NCI-H187 treated with DMSO at 0.1 percent for 48 hours (cell line): ENCODE results near the gene BPIFB1.

ENCODE experiments used
- DNase-seq: peaks from one replicate; lab custom pipeline; 2025; lab: John Stamatoyannopoulos, UW

BPIFB1 gene

DNA sequence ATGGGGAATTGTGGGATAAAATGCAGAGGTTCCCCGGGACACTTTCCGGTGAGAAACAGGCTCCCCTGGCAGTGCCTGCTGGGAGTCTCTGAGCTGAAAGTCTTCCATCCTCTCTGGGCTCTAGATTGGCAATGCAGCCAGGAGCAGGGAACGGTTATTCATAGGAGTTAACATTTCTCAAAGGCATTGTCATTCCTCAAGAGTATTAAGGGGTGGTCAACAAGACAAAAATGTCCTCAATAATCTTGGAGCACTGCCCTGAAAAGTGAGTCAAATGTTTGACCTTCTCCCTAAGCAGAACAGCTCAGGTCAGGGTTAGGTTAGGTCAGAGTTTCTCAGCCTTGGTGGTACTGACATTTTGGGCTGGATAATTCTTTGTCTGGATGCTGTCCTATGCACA, 13.2 kb downstream of the BPIFB1 start:
- no peak for DNase-seq

DNA sequence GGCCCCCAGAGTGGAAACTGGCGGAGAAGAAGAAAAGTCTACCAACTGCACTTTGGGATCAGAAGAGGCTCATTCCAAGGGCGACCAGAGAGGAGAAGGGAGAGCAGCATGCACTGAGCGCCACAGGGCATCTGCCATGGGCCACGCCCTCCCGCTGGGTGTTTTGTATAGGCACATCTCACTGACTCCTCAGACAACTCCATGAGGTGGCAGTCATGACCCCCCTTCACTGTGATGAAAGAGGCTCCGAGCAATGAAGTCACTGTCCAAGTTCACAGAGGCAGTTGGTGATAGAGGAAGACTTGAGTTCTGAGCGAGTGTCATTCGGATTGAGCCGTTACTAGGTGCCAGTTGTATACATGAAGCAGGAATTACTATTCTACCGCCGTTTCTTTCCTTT, 15.4 kb downstream of the BPIFB1 start:
- DNase-seq: no peak

DNA sequence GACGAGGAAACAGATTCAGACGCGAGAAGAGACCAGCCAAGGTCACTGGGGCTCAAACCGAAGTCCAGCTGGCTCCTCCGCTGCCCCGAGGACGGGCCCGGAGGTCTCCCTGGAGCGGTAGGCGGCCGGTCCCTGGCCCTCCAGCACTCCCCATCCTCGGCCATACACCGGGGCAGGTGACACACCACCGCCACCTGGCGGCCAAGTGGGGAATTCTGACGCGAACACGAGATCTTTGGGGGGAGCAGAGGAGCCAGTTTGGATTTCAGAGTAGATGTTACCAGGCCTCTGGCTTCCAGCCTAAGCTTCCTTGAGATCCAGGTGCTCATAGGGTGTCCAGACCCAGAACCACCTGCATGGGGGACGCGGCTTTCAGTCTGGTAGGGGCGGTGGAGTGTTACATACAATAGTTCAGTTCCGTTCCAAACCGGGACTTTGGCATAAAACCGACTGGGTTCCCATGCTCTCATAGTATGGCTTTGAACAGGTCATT, 16.1 kb downstream of the BPIFB1 start:
- no peak for DNase-seq

DNA sequence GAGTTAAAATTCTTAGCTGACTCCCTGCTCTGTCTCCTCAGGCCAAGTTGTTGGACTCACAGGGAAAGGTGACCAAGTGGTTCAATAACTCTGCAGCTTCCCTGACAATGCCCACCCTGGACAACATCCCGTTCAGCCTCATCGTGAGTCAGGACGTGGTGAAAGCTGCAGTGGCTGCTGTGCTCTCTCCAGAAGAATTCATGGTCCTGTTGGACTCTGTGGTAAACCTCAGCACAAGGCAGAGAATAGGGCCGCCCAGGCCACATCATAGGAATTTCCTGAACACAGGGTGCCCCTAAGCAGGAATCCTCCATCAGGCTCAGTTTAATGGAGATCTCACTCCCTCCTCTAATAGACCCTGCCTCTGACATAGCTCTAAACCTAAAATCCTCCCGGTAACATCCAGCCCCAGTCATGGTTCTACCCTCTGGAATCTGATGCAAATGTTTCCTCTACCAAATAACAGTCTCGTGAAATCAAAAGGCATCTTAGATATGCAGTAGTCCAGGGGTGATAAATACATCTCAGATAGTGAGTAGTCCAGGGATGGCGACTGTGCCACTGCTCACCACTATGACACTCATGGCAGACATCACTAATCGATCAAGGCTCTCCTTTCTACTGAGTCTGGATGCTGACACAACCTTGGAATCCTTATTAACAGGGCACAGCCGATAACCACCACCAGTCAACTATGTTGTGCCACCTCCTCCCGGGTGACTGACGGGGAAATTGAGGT, 18.3 kb downstream of the BPIFB1 start:
- DNase-seq: no peak

DNA sequence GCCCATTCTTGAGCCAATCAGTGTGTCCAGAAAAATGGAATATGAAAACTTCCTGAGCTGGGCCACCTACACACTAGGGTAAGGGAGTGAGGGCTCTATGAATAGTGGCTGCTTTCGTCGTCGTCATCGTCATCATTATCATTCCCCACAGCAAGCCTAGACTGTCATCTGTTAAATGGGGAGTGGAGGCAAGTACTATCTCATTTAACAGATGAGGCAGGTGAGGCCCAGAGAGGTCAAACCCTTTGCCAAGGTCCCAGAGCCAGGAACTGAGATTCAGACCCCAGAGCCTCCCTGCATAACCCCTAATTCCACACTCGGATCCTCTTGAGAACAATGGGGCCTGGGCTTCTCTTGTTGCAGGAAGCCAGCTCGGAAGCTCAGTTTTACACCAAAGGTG, 20.6 kb downstream of the BPIFB1 start:
- DNase-seq: no peak

DNA sequence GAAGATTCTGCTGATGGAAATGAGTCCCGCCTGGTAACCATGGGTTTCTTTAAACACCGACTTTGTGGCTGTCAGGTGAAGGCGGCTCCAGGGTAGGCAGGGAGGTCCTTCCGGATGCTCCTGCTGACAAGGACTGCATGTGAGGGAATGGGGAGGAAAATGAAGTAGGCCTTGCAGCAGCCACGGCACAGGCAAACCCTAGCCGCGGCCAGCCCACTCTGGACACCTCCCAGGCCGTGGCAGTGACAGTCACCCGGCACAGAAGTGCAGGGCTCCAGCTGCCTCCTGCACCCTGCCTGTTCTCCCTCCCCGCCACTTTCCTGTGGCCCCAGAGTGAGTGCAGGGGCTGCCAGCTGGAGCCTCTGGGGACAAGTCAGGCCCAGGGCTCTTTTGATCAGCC, 21.0 kb downstream of the BPIFB1 start:
- DNase-seq: no peak

DNA sequence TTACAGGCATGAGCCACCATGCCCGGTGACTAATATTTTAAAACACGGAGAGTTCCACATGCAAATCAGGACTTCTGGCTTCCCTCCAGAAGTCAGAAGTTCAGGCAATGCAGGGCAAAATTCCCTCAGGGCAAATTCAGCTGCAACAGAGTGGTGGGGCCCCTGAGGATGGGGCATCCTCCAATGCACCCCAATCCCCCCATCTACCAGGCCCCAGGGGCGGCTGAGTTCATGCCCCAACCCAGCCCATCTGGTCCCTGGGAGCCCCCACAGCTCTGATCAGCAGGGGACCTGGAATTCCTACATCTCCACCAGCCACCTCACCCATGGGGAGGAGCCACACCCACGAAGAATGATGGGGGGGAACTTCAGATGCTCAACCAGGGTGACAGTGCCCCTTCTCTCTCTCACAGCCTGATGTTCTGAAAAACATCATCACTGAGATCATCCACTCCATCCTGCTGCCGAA, 22.6 kb downstream of the BPIFB1 start:
- DNase-seq: no peak

DNA sequence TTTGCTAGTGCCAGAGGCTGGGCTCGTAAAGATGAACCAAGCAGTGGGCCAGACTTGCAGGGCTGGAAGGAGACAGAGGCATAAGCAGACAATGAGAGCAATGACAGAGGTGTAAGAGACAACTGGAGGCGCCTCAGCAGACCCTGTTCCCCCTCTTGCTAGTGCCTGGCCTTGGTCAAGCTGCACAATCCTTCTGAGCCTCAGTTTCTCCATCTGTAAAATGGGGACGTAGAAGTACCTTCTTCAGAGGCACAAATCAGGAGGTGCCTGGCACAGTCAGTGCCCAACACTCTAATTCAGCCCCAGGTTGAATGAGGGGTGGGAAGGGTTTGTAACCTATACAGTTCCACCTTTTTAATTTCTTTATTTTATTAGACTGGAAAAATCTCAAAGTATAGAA, 23.2 kb downstream of the BPIFB1 start:
- DNase-seq: no peak

DNA sequence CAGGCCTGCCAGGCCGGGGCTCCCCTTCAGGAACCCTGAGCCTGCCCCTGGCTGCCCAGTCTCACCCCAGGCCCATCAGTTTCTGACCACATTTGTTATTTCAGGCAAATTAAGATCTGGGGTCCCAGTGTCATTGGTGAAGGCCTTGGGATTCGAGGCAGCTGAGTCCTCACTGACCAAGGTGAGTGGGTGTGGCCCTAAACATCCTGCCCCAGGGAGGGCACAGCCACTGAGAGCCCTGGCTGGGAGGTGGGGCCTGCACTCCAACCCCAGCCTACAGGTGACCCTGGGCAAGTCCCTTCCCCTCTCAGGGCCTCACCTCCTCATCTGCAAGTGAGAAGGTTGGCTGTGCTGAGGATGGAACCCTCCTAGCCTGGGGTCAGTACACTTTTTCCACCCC, 23.8 kb downstream of the BPIFB1 start:
- DNase-seq: no peak

DNA sequence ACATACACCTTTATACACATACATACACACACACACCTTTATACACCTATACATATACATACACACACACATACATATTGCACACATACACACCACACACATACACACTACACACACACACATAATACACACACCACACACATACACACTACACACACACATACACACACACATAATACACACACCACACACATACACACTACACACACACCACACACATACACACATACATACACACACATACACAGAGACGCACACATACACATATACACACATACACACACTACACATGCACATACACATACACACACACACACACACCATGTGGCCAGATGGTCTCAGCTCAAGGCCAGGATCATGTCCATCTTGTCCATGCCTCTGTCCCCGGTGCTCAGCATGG, 25.7 kb downstream of the BPIFB1 start:
- DNase-seq: no peak

DNA sequence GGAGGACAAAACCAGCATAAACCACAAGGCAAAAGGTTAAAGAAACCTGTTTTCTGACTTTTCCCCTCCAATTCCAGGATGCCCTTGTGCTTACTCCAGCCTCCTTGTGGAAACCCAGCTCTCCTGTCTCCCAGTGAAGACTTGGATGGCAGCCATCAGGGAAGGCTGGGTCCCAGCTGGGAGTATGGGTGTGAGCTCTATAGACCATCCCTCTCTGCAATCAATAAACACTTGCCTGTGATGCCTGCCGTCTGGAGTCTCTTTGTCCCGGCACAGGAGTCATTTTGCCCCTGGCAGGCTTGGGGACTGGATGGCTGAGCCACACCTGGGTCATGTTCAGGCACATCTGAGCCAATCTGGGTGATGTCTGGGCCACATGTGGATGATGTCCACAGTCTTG, 26.6 kb downstream of the BPIFB1 start:
- no peak for DNase-seq

DNA sequence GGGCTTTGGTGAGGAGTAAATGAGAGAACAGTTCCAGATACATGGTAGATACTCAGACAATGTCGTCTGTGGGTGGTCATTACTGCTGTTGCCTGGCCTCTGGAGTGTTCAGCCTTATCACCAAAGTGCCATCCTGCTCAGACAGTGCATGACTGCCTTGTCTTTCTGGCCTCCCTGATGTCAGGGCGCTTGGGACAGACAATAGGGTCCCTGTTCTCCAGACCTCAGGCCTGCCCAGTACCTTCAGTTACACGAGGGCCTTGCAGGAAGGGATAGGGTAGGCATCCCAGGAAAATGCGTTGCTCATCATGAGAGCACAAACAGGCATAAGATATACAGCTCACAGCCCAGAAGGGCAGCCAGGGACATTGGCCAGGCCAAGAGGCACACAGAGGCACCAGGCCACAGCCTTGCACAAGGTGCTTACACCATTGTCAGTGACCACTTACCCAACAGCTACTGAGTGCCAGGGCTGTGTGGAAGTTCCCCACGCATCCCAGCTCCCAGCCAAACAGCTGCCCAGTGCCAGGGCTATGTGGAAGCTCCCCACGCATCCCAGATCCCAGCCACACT, 27.4 kb downstream of the BPIFB1 start:
- DNase-seq: no peak

DNA sequence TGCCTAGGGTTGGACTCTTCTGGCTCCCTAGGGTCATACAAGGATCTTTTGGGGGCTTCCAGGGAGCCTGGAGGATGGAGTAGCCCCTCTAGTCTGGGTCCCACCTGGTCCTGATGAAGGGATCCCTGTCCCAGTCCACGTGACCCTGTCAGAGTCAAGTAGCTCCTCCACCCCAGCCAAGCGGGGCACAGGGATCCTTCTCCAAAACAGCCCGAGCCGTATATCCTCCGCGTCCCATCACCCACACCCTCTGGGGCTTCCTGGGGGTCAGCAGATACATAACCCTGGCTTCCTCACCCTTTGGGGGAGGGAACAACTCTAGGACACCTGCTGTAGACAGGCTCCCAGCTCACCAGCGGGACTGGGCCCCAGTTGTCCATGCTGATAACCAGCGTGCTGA, 28.0 kb downstream of the BPIFB1 start:
- no peak for DNase-seq

DNA sequence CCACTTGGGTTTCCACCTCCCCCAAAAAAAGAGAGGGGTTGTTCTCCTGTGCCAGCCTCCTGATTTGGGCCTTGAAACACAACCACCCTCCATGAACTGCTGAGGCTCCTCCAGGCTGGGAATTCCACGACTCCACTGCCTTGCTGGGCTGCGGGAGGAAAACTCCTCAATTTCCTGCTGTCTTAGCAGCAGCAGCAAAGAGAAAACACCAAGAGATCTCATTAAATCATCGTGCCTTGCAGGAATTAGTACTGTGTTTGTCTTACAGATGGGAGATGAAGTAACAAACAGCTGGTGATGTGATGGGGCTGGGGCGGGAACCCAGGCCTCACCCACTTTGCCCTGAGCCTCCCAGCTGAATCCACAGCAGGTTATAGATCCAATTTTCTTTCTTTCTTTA, 29.0 kb downstream of the BPIFB1 start:
- no peak for DNase-seq

DNA sequence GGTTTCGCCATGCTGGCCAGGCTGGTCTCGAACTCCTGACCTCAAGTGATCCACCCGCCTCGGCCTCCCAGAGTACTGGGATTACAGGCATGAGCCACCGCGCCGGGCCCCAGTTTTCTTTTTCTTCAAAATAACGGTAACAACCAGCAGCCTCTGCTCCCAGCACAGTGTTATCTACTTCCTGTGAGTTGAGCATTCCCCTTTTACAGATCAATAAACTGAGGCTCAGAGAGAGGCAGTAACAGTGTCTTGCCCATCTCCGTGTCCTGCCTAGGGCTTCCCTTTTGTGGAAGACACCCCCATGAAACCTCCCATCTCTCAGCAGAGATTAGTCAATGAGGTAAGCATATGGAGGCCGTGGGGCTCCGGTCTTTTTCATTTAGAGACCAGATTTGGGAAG, 29.6 kb downstream of the BPIFB1 start:
- DNase-seq: no peak

DNA sequence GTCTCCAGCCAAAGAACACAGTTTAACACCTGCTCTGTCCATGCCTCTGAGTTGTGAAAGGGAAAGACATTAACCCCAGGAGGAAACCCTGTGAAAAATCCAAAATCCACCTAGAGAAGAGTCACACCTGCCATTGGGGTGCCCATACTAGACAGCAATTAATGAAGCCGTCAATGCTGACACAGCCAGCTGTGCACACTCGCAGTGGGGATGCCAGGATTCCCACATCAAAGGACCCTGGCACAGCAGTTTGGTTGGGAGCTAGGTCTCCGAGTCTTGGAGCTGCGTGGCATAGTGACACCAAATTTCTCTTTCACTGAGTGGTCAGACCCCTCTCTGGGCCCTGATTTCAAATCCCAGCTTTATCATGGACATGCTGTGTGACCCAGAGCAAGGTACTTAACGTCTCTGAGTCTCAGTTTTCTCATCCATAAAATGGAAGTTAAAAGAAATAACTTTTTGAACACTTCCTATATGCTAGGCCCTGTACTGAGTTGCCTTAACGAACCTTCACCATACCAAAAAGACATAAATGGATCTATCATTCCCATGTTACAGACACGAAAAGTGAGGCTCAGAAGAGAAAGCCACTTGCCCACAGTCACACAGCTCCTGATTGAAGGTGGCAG, 30.8 kb downstream of the BPIFB1 start:
- no peak for DNase-seq

DNA sequence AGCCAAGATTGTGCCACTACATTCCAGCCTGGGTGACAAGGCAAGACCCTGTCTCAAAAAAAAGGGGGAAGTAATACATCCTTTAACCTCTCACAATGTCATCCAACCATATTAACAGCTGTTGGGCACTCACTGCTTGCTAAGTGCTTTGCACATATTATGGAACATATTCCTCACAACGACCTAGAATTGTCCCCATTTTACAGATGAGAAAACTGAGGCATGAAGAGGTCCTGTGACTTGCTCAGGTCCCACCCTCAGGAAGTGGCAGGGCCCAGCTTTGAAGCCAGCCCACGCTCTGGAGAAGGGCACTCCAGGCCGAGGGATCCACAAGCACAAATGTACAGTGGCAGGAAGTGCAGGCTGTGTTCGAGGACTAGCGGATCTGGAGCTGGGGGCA, 33.3 kb downstream of the BPIFB1 start:
- no peak for DNase-seq

DNA sequence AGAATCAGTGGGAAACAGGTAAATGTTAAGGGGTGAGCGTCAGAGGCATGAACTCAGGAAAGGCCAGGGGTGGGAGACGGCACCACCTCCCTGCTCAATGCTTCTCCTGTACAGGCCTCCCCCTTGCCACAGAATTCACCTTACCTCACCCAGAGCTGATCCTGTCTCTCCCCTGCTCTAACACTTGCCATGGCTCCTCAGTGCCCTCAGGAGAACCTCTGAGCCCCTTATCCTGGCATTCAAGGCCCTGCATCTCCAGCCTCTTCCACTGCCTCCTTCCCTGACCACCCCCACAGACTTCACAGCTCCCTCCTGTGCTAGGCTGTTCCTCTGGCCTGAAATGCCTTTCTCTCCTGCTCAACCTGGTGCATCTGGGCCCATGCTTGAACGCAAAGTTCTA, 33.9 kb downstream of the BPIFB1 start:
- DNase-seq: no peak

DNA sequence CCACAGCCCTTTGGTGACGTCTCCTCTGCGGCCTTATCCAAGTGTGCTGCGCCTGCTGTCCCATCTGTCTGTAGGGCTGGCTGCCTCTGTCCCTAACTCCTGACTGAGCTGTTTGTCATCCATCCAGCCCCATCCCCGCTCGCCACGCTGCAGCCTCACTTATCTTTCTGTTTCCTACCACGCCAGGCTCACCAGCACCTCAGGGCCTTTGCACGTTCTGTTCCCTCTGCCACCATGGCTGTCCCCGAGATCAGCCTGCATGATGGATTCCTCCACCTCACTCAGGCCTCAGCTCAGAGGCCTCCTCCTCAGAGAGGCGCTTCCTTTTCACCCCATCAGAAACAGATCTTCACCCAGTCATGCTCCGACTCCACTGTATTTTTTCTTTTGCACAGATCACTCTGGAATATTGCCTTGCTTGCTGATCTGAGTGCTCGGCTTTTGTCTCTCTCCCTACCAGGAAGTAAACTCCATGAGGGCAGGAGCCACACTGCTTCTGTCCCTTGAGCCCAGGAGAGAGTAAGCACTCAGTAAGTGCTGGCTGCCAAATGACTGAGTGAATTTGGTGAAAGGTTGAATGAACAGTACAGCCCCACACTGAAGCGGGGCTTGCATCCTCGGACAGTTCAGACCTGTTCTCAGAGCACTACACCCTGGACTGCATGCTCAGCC, 34.5 kb downstream of the BPIFB1 start:
- DNase-seq: no peak

DNA sequence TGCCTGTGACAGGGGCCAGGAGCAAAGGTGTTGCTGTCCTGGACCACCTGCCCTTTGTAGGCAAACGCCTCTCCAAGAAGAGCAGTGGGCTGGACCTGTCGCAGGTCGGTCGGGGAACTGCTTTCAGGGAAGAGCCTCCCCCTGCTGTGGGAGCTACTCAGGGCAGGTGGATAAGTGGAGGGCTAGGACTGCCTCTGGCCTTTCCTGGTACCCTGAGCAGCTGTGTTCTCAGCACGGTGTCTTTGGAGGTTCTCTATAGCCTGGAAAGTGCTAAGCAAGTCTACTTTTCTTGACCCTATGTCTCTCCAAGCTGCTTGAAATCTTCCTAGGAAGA, 35.0 kb downstream of the BPIFB1 start:
- DNase-seq: no peak

DNA sequence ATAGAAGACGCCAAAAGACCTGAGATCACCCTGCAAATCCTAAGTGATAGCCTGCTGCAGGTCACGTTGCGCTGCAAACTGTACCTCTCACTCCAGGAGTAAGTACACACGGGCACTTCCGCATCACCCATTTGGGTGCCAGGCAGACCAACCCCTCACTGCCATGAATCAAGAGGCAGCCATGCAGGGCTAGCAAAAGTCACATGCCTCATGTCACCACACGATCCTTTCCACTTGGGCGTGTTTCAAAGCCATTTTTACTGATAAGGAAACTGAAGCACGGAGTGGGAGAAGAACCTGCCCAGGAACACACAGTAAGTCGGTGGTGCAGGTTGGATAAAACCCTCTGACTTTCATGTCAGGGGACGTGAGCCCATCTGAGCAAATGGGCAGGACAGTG, 37.0 kb downstream of the BPIFB1 start:
- no peak for DNase-seq

DNA sequence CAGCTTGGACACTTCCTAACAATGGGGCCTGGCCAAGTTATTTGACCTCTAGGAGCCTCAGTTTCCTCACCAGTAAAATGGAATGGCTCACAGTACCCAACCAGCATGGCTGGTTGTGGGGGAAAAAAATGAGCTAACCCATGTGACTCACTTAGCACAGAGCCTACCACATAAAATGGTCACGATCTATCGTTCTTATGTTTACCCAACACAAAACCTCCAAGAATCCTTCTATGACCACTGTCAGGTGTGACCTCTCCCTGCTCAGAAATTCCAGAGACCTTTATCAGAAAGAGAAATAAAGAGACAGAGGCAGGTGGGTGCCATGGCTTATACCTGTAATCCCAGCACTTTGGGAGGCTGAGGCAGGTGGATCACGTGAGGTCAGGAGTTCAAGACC, 39.4 kb downstream of the BPIFB1 start:
- DNase-seq: no peak

DNA sequence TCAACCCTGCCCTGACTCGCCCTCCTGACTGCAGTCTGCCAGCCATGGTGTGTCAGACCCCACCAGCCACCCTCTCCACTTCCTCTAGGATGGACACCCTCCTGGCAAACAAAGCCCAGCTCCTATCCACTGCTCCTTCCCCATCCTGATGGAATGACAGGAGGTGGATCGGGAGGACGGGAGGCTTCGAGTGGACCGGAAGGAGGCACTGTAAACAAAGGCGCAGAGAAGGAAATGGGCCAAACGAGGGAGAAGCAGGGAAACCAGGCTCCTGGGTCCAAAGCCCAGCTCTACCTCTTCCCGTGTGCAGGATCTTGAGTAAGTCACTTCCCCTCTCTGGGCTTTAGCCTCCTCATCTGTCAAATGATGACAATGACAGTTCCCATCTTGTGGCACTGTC, 40.2 kb downstream of the BPIFB1 start:
- DNase-seq: no peak
